B cell (primary cell): ENCODE results near the gene ZDHHC22.

Experiments used
- CTCF ChIP-seq: fragments of 200-600 bp; IDR thresholded peaks from one replicate; pipeline ENCODE4 v1.8.0; 2022; ENCODE audit warnings: antibody characterized with exemption, mild to moderate bottlenecking
- EZH2 ChIP-seq: IDR thresholded peaks from 2 replicates; pipeline ENCODE4 v1.6.1; 2012; ENCODE audit warnings: borderline replicate concordance, low read depth, mild to moderate bottlenecking, moderate library complexity, low read length; ENCODE audit not compliant: insufficient read depth, poor library complexity, severe bottlenecking

GRCh38 chr14:77133720-77134338, 7.8 kb downstream of the ZDHHC22 start:
- no peak for TF ChIP-seq EZH2
- no peak for TF ChIP-seq CTCF
